Measurements from ENCODE around the gene ZNF467. TPM values are rescaled to one million over a fixed set of nuclear protein-coding genes. Genes with fewer than 3 reads are reported as not detected.

ZNF467 gene
- total and polyA plus RNA-seq, 8 donors = 3.1 to 16.4 (median 12.2) TPM; not detected in 1

GRCh38 chr7:149725426-149725821, 48.0 kb downstream of the ZNF467 start:
- DNase-seq = no peak
- Histone ChIP-seq H3K36me3 (peaks cover 62 to 100% (median 98%) of the 10 kb centered on the region in 4 donors), H3K27me3 (no peaks in the 10 kb centered on the region), H3K4me1 (peaks cover under 1 to 29% (median 13%) of the 10 kb centered on the region in 4 donors), H3K9me3 (no peaks in the 10 kb centered on the region), H3K27ac (peak overlapping the region in 1 of 5 donors; percentile 49), H3K4me3 (no peak overlapping the region)
- 84 to 92% (median 91%) methylated on average over 12 of the region's 12 CpGs for WGBS, 5 donors
- intact Hi-C loops (cut with DNase I; ENCODE audit: low total_unique reads) = no loop called here
- TF ChIP-seq EP300 (IDR thresholded peaks at IDR 0.05) = no peak
- TF ChIP-seq POLR2A (IDR thresholded peaks at IDR 0.05) = no peak
- TF ChIP-seq POLR2AphosphoS5 (IDR thresholded peaks at IDR 0.05) = no peak
- TF ChIP-seq CTCF (IDR thresholded peaks at IDR 0.05) = no peak

- TF ChIP-seq CTCF (IDR thresholded peaks at IDR 0.05) = no peak
- no peak for TF ChIP-seq POLR2A (IDR thresholded peaks at IDR 0.05)
- no peak for TF ChIP-seq POLR2AphosphoS5 (IDR thresholded peaks at IDR 0.05)
- no peak for TF ChIP-seq EP300 (IDR thresholded peaks at IDR 0.05)
- intact Hi-C loops (cut with DNase I; ENCODE audit: low total_unique reads) = no loop called here
- no peaks in the 10 kb centered on the region for H3K27me3 ChIP-seq
- H3K4me3 ChIP-seq = no peak overlapping the region
- 87 to 95% (median 94%) methylated on average over 12 of the region's 12 CpGs for WGBS, 5 donors
- peaks cover 60 to 96% (median 94%) of the 10 kb centered on the region in 4 donors for H3K36me3 ChIP-seq
- DNase-seq = no peak
- peak overlapping the region in 1 of 5 donors; percentile 49 for H3K27ac ChIP-seq
- no peaks in the 10 kb centered on the region for H3K9me3 ChIP-seq
- H3K4me1 ChIP-seq = peaks cover 6 to 30% (median 18%) of the 10 kb centered on the region in 4 donors
Measured at GRCh38 chr7:149724661-149725425, 48.5 kb downstream of the ZNF467 start.

- H3K4me3 ChIP-seq = no peak overlapping the region
- peaks cover 55 to 90% (median 87%) of the 10 kb centered on the region in 4 donors for H3K36me3 ChIP-seq
- no peak for DNase-seq
- H3K27me3 ChIP-seq = no peaks in the 10 kb centered on the region
- 93 to 96% (median 95%) methylated on average over 10 to 15 of the region's 15 CpGs for WGBS, 5 donors
- peaks cover 12 to 35% (median 23%) of the 10 kb centered on the region in 4 donors for H3K4me1 ChIP-seq
- H3K9me3 ChIP-seq = no peaks in the 10 kb centered on the region
- TF ChIP-seq POLR2AphosphoS5 (IDR thresholded peaks at IDR 0.05) (no peak), POLR2A (IDR thresholded peaks at IDR 0.05) (no peak), CTCF (IDR thresholded peaks at IDR 0.05) (no peak), EP300 (IDR thresholded peaks at IDR 0.05) (no peak)
- H3K27ac ChIP-seq = peak overlapping the region in 1 of 5 donors; percentile 49
- intact Hi-C loops (cut with DNase I; ENCODE audit: low total_unique reads) = no loop called here
Measured at GRCh38 chr7:149723795-149724495, 49.4 kb downstream of the ZNF467 start.

- Histone ChIP-seq H3K36me3 (peaks cover 47 to 83% (median 80%) of the 10 kb centered on the region in 4 donors), H3K4me1 (peaks cover 12 to 36% (median 24%) of the 10 kb centered on the region in 4 donors), H3K27me3 (no peaks in the 10 kb centered on the region), H3K4me3 (no peak overlapping the region), H3K9me3 (no peaks in the 10 kb centered on the region), H3K27ac (no peak overlapping the region)
- intact Hi-C loops (cut with DNase I; ENCODE audit: low total_unique reads) = no loop called here
- 88 to 95% (median 92%) methylated on average over 11 to 13 of the region's 13 CpGs for WGBS, 5 donors
- TF ChIP-seq POLR2AphosphoS5 (IDR thresholded peaks at IDR 0.05) (no peak), CTCF (IDR thresholded peaks at IDR 0.05) (no peak), POLR2A (IDR thresholded peaks at IDR 0.05) (no peak), EP300 (IDR thresholded peaks at IDR 0.05) (no peak)
- DNase-seq = no peak
Measured at GRCh38 chr7:149723082-149723767, 50.2 kb downstream of the ZNF467 start.
